ENCODE results near the gene YRDC. TPM values are rescaled to one million over a fixed set of nuclear protein-coding genes. Genes with fewer than 3 reads are reported as not detected.
A peak's percentile ranks its signal among the peaks of the same experiment; 100 is the strongest.

Gene YRDC
- total RNA-seq, 1 donor from 2014 or later, result 48.7 TPM

DNA sequence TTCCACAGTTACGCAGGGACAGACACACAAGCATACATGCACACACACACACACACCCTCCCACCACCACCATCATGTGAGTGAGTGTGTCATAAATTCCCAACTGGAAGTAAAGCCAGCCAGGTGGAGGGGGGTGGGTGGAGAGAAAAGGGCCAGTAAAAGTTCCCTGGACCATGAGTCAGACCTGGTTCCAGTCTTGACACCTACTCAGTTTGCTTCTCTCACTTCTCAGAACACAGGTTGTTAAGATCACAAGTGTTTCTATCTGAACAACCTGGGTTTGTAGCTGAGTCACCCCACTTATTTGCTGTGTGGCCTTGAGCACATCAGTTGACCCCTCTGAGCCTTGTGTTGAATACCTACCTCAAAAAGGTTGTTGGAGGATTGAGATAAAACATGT, 52.7 kb downstream of the YRDC start:
- H3K4me3 ChIP-seq (ENCODE audit: low read depth, low read length), result no peak overlapping the region
- no peaks in the 10 kb centered on the region for H3K36me3 ChIP-seq (ENCODE audit: control insufficient read depth, insufficient read depth, low read length)
- TF ChIP-seq CTCF (IDR thresholded peaks at IDR 0.05; ENCODE audit: insufficient read depth, low read length, poor library complexity, severe bottlenecking), result no peak
- DNase-seq (ENCODE audit: low read depth), result peak; percentile 5
- H3K27me3 ChIP-seq (ENCODE audit: control insufficient read depth, insufficient read depth, low read length), result peaks cover 44% of the 10 kb centered on the region

- Histone ChIP-seq H3K36me3 (ENCODE audit: control insufficient read depth, insufficient read depth, low read length) (no peaks in the 10 kb centered on the region), H3K27me3 (ENCODE audit: control insufficient read depth, insufficient read depth, low read length) (peaks cover 42% of the 10 kb centered on the region), H3K4me3 (ENCODE audit: low read depth, low read length) (no peak overlapping the region)
- no peak for TF ChIP-seq CTCF (IDR thresholded peaks at IDR 0.05; ENCODE audit: insufficient read depth, low read length, poor library complexity, severe bottlenecking)
- no peak for DNase-seq (ENCODE audit: low read depth)
Measured at GRCh38 chr1:37753473-37754321, 54.3 kb downstream of the YRDC start.

Other genes starting within 250 kb of the YRDC start
- 47.8 and 52.6 TPM in 2 replicates for gene GNL2, start 212.3 kb downstream of the YRDC start, total RNA-seq
- gene RSPO1, start 173.3 kb downstream of the YRDC start, total RNA-seq, result 0.08 and 0.14 TPM in 2 replicates
- gene CDCA8, start 115.7 kb downstream of the YRDC start, total RNA-seq, result 3.1 and 4.0 TPM in 2 replicates
- gene EPHA10, start 43.1 kb downstream of the YRDC start, total RNA-seq, result 0.13 and 0.55 TPM in 2 replicates
- gene MANEAL, start 14.4 kb downstream of the YRDC start, total RNA-seq, result 6.4 and 8.7 TPM in 2 replicates
- 112 and 118 TPM in 2 replicates for gene C1orf122, start 418 bp downstream of the YRDC start, total RNA-seq
- gene MTF1, start 51.4 kb upstream of the YRDC start, total RNA-seq, result 4.3 and 5.2 TPM in 2 replicates
- 18.9 and 19.6 TPM in 2 replicates for gene INPP5B, start 138.8 kb upstream of the YRDC start, total RNA-seq
- 50.7 and 79.6 TPM in 2 replicates for gene SF3A3, start 181.8 kb upstream of the YRDC start, total RNA-seq
- 40.8 and 48.0 TPM in 2 replicates for gene FHL3, start 197.3 kb upstream of the YRDC start, total RNA-seq
- gene UTP11, start 204.5 kb upstream of the YRDC start, total RNA-seq, result 42.8 and 62.3 TPM in 2 replicates
- gene POU3F1, start 238.6 kb upstream of the YRDC start, total RNA-seq, result 0.08 TPM in 1 of 2 replicates, not detected in the other